ENCODE measurements around the gene CKAP5. TPM values are rescaled to one million over a fixed set of nuclear protein-coding genes. Genes with fewer than 3 reads are reported as not detected.
A peak's percentile ranks its signal among the peaks of the same experiment; 100 is the strongest.

Gene CKAP5
- total RNA-seq, 1 donor from 2014 or later: 94.3 TPM

DNA sequence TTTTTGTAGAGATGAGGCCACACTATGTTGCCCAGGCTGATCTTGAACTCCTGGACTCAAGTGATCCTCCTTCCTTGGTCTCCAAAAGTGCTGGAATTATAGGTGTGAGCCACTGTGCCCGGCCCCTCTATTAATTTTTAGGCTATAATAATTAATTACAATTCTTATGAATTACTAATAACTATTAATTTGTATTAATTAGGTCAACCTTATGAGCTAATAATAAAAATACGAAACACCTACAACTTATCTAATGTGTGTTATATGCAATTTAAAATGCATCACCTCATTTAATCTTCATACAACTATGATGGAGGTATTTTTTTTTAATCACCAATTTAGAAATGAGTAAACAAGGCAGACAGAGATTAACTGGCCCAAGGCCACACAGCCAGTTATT is 46.0 kb upstream of the CKAP5 start:
- no peak for DNase-seq (ENCODE audit: low spot score)
- TF ChIP-seq, protein P1, sequence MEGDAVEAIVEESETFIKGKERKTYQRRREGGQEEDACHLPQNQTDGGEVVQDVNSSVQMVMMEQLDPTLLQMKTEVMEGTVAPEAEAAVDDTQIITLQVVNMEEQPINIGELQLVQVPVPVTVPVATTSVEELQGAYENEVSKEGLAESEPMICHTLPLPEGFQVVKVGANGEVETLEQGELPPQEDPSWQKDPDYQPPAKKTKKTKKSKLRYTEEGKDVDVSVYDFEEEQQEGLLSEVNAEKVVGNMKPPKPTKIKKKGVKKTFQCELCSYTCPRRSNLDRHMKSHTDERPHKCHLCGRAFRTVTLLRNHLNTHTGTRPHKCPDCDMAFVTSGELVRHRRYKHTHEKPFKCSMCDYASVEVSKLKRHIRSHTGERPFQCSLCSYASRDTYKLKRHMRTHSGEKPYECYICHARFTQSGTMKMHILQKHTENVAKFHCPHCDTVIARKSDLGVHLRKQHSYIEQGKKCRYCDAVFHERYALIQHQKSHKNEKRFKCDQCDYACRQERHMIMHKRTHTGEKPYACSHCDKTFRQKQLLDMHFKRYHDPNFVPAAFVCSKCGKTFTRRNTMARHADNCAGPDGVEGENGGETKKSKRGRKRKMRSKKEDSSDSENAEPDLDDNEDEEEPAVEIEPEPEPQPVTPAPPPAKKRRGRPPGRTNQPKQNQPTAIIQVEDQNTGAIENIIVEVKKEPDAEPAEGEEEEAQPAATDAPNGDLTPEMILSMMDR (IDR thresholded peaks at IDR 0.05): no peak
- Mint-ChIP-seq H3K27ac (ENCODE audit: unreplicated experiment) (no peak overlapping the region), H3K27me3 (ENCODE audit: low read depth) (no peaks in the 10 kb centered on the region), H3K4me1 (ENCODE audit: low read depth) (peaks cover 14% of the 10 kb centered on the region), H3K4me3 (ENCODE audit: unreplicated experiment) (no peak overlapping the region), H3K36me3 (ENCODE audit: low read depth) (no peaks in the 10 kb centered on the region), H3K9me3 (ENCODE audit: low read depth) (no peaks in the 10 kb centered on the region)

GRCh38 chr11:46890665-46891064 is 44.6 kb upstream of the CKAP5 start:
- Mint-ChIP-seq H3K9me3 (ENCODE audit: low read depth) (no peaks in the 10 kb centered on the region), H3K27me3 (ENCODE audit: low read depth) (no peaks in the 10 kb centered on the region), H3K4me3 (ENCODE audit: unreplicated experiment) (no peak overlapping the region), H3K36me3 (ENCODE audit: low read depth) (peaks cover 2% of the 10 kb centered on the region), H3K4me1 (ENCODE audit: low read depth) (peaks cover 4% of the 10 kb centered on the region), H3K27ac (ENCODE audit: unreplicated experiment) (no peak overlapping the region)
- DNase-seq (ENCODE audit: low spot score): no peak
- TF ChIP-seq, protein P1 (IDR thresholded peaks at IDR 0.05): no peak

DNA sequence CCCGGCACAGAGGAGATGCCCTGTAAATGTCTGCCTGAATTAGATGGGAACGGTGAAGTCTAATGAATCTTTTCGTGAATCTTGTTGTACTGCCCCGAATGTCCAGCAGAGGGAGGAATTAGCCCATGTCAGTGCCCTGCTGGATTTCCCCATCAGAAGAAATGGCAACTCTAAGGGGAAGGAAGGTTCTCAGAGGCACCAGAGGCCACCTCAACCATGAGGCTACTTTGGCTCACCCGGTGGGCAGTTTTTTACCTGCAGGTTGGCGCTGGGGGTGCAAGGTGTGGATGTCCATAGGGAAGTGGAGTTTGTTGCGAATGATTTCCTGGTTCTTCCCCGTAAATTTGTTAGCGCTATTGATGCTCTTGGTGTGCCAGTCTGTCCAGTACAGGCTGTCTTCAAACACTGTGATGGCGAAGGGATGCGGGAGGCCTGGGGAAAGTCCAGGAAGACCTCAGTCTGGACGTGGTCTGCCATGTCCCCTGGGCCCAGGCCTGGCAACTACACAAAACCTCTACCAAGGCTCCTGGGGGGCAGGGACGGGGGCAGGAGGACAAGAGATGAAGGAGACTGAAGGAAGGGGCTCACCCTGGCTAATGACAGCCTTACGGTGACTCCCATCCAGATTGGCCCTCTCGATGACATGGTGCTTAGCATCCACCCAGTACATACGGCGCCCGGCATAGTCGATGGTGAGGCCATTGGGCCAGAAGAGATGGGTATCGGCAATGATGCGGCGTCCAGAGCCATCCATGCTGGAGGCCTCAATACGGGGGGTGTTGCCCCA is 43.8 kb upstream of the CKAP5 start:
- no peak overlapping the region for H3K27ac Mint-ChIP-seq (ENCODE audit: unreplicated experiment)

GRCh38 chr11:46889251-46889650 is 43.2 kb upstream of the CKAP5 start:
- peak; percentile 55 for DNase-seq (ENCODE audit: low spot score)
- TF ChIP-seq, protein P1 (IDR thresholded peaks at IDR 0.05): no peak
- no peaks in the 10 kb centered on the region for H3K9me3 Mint-ChIP-seq (ENCODE audit: low read depth)
- H3K36me3 Mint-ChIP-seq (ENCODE audit: low read depth): peaks cover 2% of the 10 kb centered on the region
- no peak overlapping the region for H3K27ac Mint-ChIP-seq (ENCODE audit: unreplicated experiment)
- no peak overlapping the region for H3K4me3 Mint-ChIP-seq (ENCODE audit: unreplicated experiment)
- H3K4me1 Mint-ChIP-seq (ENCODE audit: low read depth): peaks cover 4% of the 10 kb centered on the region
- no peaks in the 10 kb centered on the region for H3K27me3 Mint-ChIP-seq (ENCODE audit: low read depth)

More for the DNA sequence above, 43.8 kb upstream of the CKAP5 start:
- Mint-ChIP-seq H3K4me1 (ENCODE audit: low read depth) (peaks cover 4% of the 10 kb centered on the region), H3K36me3 (ENCODE audit: low read depth) (peaks cover 2% of the 10 kb centered on the region), H3K4me3 (ENCODE audit: unreplicated experiment) (no peak overlapping the region), H3K27me3 (ENCODE audit: low read depth) (no peaks in the 10 kb centered on the region), H3K9me3 (ENCODE audit: low read depth) (no peaks in the 10 kb centered on the region)
- TF ChIP-seq, protein P1 (IDR thresholded peaks at IDR 0.05): peak; percentile 87
- peak; percentile 27 for DNase-seq (ENCODE audit: low spot score)

DNA sequence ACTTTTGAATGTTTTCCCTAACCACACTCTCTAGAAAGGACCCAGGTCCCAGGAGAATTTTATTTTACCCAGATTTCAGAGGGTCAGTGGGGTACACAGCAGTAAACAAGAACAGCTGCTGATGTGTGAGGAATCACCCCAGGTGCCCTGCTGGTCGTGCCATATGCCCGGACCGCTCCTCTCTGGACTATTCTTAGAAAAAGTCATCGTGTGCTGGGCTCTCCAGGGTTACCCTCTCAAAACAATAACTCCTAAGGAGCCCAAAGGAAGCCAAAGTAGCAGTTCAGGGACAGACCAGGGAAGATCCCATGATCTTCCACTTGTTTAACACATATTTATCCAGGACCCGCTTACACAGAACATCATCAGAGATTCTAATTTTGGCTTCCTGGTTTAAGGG is 42.6 kb upstream of the CKAP5 start:
- H3K9me3 Mint-ChIP-seq (ENCODE audit: low read depth): no peaks in the 10 kb centered on the region
- no peaks in the 10 kb centered on the region for H3K27me3 Mint-ChIP-seq (ENCODE audit: low read depth)
- peaks cover 3% of the 10 kb centered on the region for H3K36me3 Mint-ChIP-seq (ENCODE audit: low read depth)
- H3K4me3 Mint-ChIP-seq (ENCODE audit: unreplicated experiment): no peak overlapping the region
- TF ChIP-seq, protein P1 (IDR thresholded peaks at IDR 0.05): no peak
- H3K4me1 Mint-ChIP-seq (ENCODE audit: low read depth): peaks cover 4% of the 10 kb centered on the region
- DNase-seq (ENCODE audit: low spot score): no peak
- no peak overlapping the region for H3K27ac Mint-ChIP-seq (ENCODE audit: unreplicated experiment)
